ENCODE data around the gene PHACTR2. TPM values are rescaled to one million over a fixed set of nuclear protein-coding genes. Genes with fewer than 3 reads are reported as not detected.
"Not testable (repeated sequence)": the region's sequence is repeated elsewhere in the genome, so short reads cannot be mapped to it uniquely, and the experiment has no call there.

Gene PHACTR2
- total RNA-seq, 6 donors from 2014 or later, result 68.1 to 133 (median 109) TPM

- Histone ChIP-seq H3K4me1 (no peaks in the 10 kb centered on the region), H3K27ac (no peak overlapping the region), H3K27me3 (no peaks in the 10 kb centered on the region), H3K9me3 (no peaks in the 10 kb centered on the region), H3K36me3 (peaks cover 0 to 15% (median 0%) of the 10 kb centered on the region in 4 donors), H3K4me3 (no peak overlapping the region)
- 69 to 71% methylated on average over 2 of the region's 2 CpGs for whole genome bisulfite sequencing, 2 donors
- TF ChIP-seq POLR2A (IDR thresholded peaks at IDR 0.05), result no peak
- DNase-seq (no peak), ATAC-seq (ENCODE audit: low FRiP score in 2 of 2) (no peak)
Observed at GRCh38 chr6:143726015-143726647, 48.4 kb downstream of the PHACTR2 start.

- Histone ChIP-seq H3K27ac (no peak overlapping the region), H3K9me3 (no peaks in the 10 kb centered on the region), H3K27me3 (no peaks in the 10 kb centered on the region), H3K36me3 (peaks cover 0 to 15% (median 0%) of the 10 kb centered on the region in 4 donors), H3K4me3 (no peak overlapping the region), H3K4me1 (peaks cover 5 to 6% (median 6%) of the 10 kb centered on the region in 4 donors)
- no peak for DNase-seq
- TF ChIP-seq CTCF (IDR thresholded peaks at IDR 0.05), result no peak
- TF ChIP-seq POLR2A (IDR thresholded peaks at IDR 0.05), result no peak
- TF ChIP-seq POLR2AphosphoS5 (IDR thresholded peaks at IDR 0.05), result no peak
- no peak for TF ChIP-seq EP300 (IDR thresholded peaks at IDR 0.05)
- no peak for ATAC-seq (ENCODE audit: low FRiP score in 2 of 2)
- 93 to 96% methylated on average over 1 of the region's 1 CpG for WGBS, 2 donors
Observed at GRCh38 chr6:143727035-143727434, 49.3 kb downstream of the PHACTR2 start.

DNA sequence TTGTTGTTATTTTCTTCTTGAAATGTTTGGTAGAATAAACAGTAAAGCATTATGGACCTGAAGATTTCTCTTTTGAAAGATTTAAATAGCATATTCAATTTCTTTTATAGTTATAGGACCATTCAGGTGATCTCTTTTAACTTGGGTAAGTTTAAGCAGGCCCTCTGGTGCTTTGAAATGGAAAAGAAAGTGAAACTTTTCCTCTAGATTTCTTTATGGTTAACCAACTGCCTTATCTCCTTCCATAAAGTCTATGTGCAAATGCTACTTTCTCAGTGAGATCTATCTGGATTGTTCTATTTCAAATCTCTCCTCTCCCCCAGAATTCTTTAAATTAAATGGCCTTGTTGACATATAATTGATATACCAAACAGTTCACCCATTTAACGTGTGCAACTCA lies 54.0 kb downstream of the PHACTR2 start:
- Histone ChIP-seq H3K27me3 (no peaks in the 10 kb centered on the region), H3K4me1 (peaks cover 38 to 47% (median 43%) of the 10 kb centered on the region in 4 donors), H3K36me3 (no peaks in the 10 kb centered on the region), H3K9me3 (no peaks in the 10 kb centered on the region), H3K4me3 (no peak overlapping the region), H3K27ac (peak overlapping the region in 1 of 4 donors; percentile 10)
- TF ChIP-seq POLR2A (IDR thresholded peaks at IDR 0.05) (no peak), POLR2AphosphoS5 (IDR thresholded peaks at IDR 0.05) (no peak), EP300 (IDR thresholded peaks at IDR 0.05) (no peak), CTCF (IDR thresholded peaks at IDR 0.05) (no peak)
- DNase-seq (no peak), ATAC-seq (ENCODE audit: low FRiP score in 2 of 2) (no peak)
- WGBS, 2 donors, result 93 to 97% methylated on average over 1 of the region's 1 CpG

GRCh38 chr6:143732536-143732935 lies 54.8 kb downstream of the PHACTR2 start:
- ATAC-seq (ENCODE audit: low FRiP score in 2 of 2), result no peak
- no peaks in the 10 kb centered on the region for H3K9me3 ChIP-seq
- H3K4me1 ChIP-seq, result peaks cover 38 to 47% (median 44%) of the 10 kb centered on the region in 4 donors
- H3K36me3 ChIP-seq, result no peaks in the 10 kb centered on the region
- no peak for TF ChIP-seq CTCF (IDR thresholded peaks at IDR 0.05)
- no peak for DNase-seq
- no peaks in the 10 kb centered on the region for H3K27me3 ChIP-seq
- H3K27ac ChIP-seq, result peak overlapping the region in 2 of 4 donors; percentile 25 to 27
- no peak overlapping the region for H3K4me3 ChIP-seq
- 80 to 98% methylated on average over 1 of the region's 1 CpG for WGBS, 2 donors

DNA sequence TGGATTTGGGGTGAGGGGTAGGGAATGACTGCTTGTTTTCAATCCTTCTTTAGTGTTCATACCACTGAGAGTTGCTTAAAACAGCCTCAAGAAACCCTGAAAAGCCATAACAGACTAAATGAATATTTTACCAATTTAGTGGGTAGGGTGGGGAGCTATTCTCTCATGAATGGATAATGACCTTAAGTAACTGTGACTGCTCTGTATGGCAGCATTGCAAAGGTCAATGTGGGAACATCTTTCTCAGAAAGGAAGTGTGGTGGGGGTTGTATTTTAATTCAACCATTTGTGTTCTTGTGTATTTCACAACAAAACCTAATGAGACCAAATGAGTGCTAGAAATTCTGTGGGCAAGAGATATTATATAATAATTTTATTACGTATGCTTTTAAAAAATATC lies 55.7 kb downstream of the PHACTR2 start:
- TF ChIP-seq POLR2AphosphoS5 (IDR thresholded peaks at IDR 0.05), result no peak
- Histone ChIP-seq H3K9me3 (no peaks in the 10 kb centered on the region), H3K4me3 (no peak overlapping the region), H3K27me3 (no peaks in the 10 kb centered on the region), H3K36me3 (no peaks in the 10 kb centered on the region), H3K27ac (peak overlapping the region in 1 of 4 donors; percentile 27), H3K4me1 (peaks cover 38 to 48% (median 45%) of the 10 kb centered on the region in 4 donors)
- WGBS, 2 donors, result 71 to 80% methylated on average over 1 of the region's 1 CpG
- no peak for ATAC-seq (ENCODE audit: low FRiP score in 2 of 2)
- DNase-seq, result no peak

DNA sequence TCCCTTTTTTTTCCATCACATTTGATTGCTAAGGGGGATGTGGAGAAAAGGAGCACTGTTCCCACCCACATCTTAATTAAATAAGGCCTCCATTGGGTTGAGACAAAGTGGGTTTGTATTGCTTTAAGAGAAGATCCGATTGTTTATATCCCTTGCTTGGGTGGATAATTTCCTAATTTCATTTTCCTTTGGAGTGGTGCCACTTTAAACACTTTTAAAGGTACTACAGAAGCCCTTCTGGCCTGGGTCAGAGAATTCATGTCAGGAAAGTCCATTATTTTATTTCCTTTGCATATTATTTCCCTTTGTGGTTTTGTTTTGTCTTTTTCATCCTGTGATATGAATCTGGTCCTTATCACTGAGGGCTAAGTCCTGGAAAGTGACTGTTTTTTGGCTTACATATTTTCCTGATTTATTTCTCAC lies 56.9 kb downstream of the PHACTR2 start:
- 17 to 32% methylated on average over 1 of the region's 1 CpG for WGBS, 2 donors
- DNase-seq (no peak), ATAC-seq (ENCODE audit: low FRiP score in 2 of 2) (no peak)
- TF ChIP-seq POLR2AphosphoS5 (IDR thresholded peaks at IDR 0.05) (no peak), EP300 (IDR thresholded peaks at IDR 0.05) (no peak), CTCF (IDR thresholded peaks at IDR 0.05) (no peak), POLR2A (IDR thresholded peaks at IDR 0.05) (no peak)
- H3K9me3 ChIP-seq, result no peaks in the 10 kb centered on the region
- no peaks in the 10 kb centered on the region for H3K36me3 ChIP-seq
- no peak overlapping the region for H3K4me3 ChIP-seq
- H3K27ac ChIP-seq, result peak overlapping the region in 2 of 4 donors; percentile 8 to 63
- peaks cover 38 to 48% (median 45%) of the 10 kb centered on the region in 4 donors for H3K4me1 ChIP-seq
- no peaks in the 10 kb centered on the region for H3K27me3 ChIP-seq

GRCh38 chr6:143738072-143738690 lies 60.4 kb downstream of the PHACTR2 start:
- not testable (repeated sequence) for H3K9me3 ChIP-seq; ATAC-seq (ENCODE audit: low FRiP score in 2 of 2); H3K27ac ChIP-seq; H3K27me3 ChIP-seq; H3K4me3 ChIP-seq; H3K36me3 ChIP-seq; DNase-seq
- peaks cover 33 to 45% (median 39%) of the 10 kb centered on the region in 4 donors for H3K4me1 ChIP-seq
- WGBS, 2 donors, result 87 to 94% methylated on average over 12 of the region's 12 CpGs

Data from upper lobe of left lung (tissue), 6 donors.